Parathyroid adenoma (tissue), 2 donors: Measurements from ENCODE around the gene CNTNAP4.

Experiments
- H2AFZ ChIP-seq: fragments of 300-600 bp; sonication (generic); one replicate; pipeline ENCODE4 v1.7.0; 2017; ENCODE audit warnings: antibody characterized with exemption, mild to moderate bottlenecking
- H3K27ac ChIP-seq: fragments of 300-600 bp; sonication (generic); one replicate; pipeline ENCODE4 v1.7.0; 2017
- H3K27me3 ChIP-seq: fragments of 300-600 bp; sonication (generic); one replicate; pipeline ENCODE4 v1.7.0; 2017; ENCODE audit warnings: low read length; ENCODE audit not compliant: control insufficient read depth, insufficient read depth
- H3K36me3 ChIP-seq: fragments of 300-600 bp; sonication (generic); one replicate; pipeline ENCODE4 v1.7.0; 2017; ENCODE audit warnings: low read length; ENCODE audit not compliant: control insufficient read depth, insufficient read depth
- H3K4me1 ChIP-seq: fragments of 300-600 bp; sonication (generic); one replicate; pipeline ENCODE4 v1.7.0; 2017; ENCODE audit warnings: control low read depth
- H3K4me2 ChIP-seq: fragments of 300-600 bp; sonication (generic); one replicate; pipeline ENCODE4 v1.7.0; 2017; ENCODE audit warnings: low read length
- H3K4me3 ChIP-seq: fragments of 300-600 bp; sonication (generic); one replicate; pipeline ENCODE4 v1.7.0; 2017; ENCODE audit warnings: low read depth, low read length
- H3K79me2 ChIP-seq: fragments of 300-600 bp; sonication (generic); one replicate; pipeline ENCODE4 v1.7.0; 2017; ENCODE audit warnings: control low read depth
- H3K9ac ChIP-seq: fragments of 300-600 bp; sonication (generic); one replicate; pipeline ENCODE4 v1.7.0; 2017; ENCODE audit warnings: mild to moderate bottlenecking
- H3K9me3 ChIP-seq: fragments of 300-600 bp; sonication (generic); one replicate; pipeline ENCODE4 v1.7.0; 2017; ENCODE audit warnings: low read length; ENCODE audit not compliant: control insufficient read depth
- TF ChIP-seq, protein P1 (sequence below): fragments of 300-600 bp; sonication (generic); IDR thresholded peaks from one replicate; pipeline ENCODE4 v1.7.0; 2017; ENCODE audit warnings: antibody characterized with exemption, mild to moderate bottlenecking
- donor health status: primary hyperparathyroidism.

CNTNAP4 gene

DNA sequence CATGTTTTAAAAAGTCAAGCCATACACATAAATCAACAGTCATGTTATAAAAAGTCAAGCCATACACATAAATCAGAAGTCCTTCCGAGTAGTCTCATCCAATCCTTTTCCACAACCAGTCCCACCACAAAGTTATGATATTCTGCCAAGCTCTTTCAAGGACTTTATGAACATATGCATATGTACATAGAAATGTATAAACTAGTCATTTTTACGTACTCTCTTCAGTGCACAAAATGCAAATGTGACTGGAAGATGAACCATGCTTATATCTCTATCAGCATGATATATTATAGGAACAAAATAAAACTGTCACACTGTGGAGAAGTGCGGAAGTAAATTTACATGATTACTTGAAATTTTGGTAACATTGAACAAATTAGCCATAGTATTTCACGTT is 200.9 kb downstream of the CNTNAP4 start:
- H3K4me3 ChIP-seq, result no peak overlapping the region
- TF ChIP-seq, protein P1, sequence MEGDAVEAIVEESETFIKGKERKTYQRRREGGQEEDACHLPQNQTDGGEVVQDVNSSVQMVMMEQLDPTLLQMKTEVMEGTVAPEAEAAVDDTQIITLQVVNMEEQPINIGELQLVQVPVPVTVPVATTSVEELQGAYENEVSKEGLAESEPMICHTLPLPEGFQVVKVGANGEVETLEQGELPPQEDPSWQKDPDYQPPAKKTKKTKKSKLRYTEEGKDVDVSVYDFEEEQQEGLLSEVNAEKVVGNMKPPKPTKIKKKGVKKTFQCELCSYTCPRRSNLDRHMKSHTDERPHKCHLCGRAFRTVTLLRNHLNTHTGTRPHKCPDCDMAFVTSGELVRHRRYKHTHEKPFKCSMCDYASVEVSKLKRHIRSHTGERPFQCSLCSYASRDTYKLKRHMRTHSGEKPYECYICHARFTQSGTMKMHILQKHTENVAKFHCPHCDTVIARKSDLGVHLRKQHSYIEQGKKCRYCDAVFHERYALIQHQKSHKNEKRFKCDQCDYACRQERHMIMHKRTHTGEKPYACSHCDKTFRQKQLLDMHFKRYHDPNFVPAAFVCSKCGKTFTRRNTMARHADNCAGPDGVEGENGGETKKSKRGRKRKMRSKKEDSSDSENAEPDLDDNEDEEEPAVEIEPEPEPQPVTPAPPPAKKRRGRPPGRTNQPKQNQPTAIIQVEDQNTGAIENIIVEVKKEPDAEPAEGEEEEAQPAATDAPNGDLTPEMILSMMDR, result no peak

DNA sequence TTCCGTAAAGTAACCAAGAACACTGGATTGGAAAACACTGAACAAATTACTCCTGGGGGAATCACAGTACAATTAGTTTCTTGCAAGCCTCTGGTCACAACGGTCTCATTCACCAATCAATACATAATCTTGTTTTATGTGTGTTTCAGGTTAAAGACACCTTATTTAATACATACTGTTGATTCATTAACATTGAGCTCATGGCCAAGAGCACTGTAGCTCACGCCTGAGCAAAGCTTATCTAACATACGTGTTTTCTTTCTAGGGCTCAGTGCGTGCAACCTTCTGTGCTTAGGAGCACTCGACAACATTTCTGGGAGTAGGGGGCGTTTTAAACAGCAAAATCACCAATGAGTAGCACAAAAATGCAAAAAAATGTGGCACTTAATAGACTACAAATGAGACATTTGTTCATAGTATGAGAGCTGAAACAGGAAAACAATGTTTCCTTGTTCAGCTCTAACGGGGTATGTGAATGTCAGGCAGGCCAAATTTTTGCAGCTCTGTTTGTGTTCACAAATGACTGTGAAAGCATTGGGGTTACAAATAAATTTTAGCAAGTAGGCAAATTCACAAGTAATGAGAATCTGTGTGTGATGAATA is 206.2 kb downstream of the CNTNAP4 start:
- no peaks in the 10 kb centered on the region for H3K9me3 ChIP-seq
- TF ChIP-seq, protein P1, result no peak
- no peaks in the 10 kb centered on the region for H3K27me3 ChIP-seq
- no peaks in the 10 kb centered on the region for H3K4me1 ChIP-seq
- H3K27ac ChIP-seq, result no peak overlapping the region
- no peak overlapping the region for H3K9ac ChIP-seq
- no peaks in the 10 kb centered on the region for H3K36me3 ChIP-seq
- H3K4me3 ChIP-seq, result no peak overlapping the region
- H3K4me2 ChIP-seq, result no peak overlapping the region
- H2AFZ ChIP-seq, result no peak overlapping the region
- no peaks in the 10 kb centered on the region for H3K79me2 ChIP-seq

More for the DNA sequence above, 200.9 kb downstream of the CNTNAP4 start:
- Histone ChIP-seq H3K36me3 (no peaks in the 10 kb centered on the region), H3K9ac (no peak overlapping the region), H2AFZ (no peak overlapping the region), H3K27ac (no peak overlapping the region), H3K9me3 (no peaks in the 10 kb centered on the region), H3K79me2 (no peaks in the 10 kb centered on the region), H3K27me3 (no peaks in the 10 kb centered on the region), H3K4me2 (no peak overlapping the region), H3K4me1 (no peaks in the 10 kb centered on the region)

DNA sequence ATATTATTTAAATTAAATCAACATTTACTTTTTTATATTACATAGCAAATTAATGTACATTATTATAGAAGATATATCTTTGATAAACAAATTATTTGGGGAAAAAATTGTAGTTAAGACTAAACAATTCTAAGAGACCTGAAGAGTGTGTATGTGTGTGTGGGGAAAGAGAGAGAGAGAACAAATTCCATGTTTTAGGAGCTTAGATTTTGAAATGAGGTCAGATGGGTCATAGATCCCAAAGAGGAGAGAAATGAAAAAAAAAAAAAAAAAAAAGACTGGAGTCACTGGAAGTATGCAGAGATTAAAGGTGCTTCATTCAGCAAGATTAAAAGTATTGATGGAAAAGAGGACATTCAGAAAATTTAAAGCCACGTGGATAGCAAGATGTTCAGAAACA is 206.8 kb downstream of the CNTNAP4 start:
- Histone ChIP-seq H2AFZ (no peak overlapping the region), H3K36me3 (no peaks in the 10 kb centered on the region), H3K79me2 (no peaks in the 10 kb centered on the region), H3K9ac (no peak overlapping the region), H3K4me2 (no peak overlapping the region), H3K27me3 (no peaks in the 10 kb centered on the region), H3K9me3 (no peaks in the 10 kb centered on the region), H3K4me1 (no peaks in the 10 kb centered on the region), H3K27ac (no peak overlapping the region), H3K4me3 (no peak overlapping the region)
- TF ChIP-seq, protein P1, result no peak

DNA sequence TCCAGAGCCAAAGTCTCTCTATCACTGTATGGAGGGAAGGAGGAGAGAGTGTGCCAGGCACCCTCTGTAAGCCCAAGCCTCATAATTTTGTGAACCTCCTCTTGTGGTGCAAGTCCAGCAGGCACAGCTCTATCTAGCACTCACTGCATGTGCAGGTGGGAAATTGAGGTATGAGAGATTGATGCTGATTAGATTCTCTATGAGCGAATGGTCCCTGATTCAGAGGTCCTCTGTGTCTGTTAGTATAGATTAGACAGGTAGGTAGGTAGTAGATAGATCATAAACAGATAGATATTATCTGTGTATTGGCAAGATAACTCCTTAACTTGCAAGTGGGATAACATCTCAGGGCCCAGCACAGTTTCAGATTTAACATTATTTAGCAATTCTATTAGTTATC is 209.5 kb downstream of the CNTNAP4 start:
- Histone ChIP-seq H3K9ac (no peak overlapping the region), H3K4me3 (no peak overlapping the region), H3K27me3 (no peaks in the 10 kb centered on the region), H3K4me2 (no peak overlapping the region), H3K9me3 (no peaks in the 10 kb centered on the region), H3K79me2 (no peaks in the 10 kb centered on the region), H3K4me1 (no peaks in the 10 kb centered on the region), H2AFZ (no peak overlapping the region), H3K27ac (no peak overlapping the region), H3K36me3 (no peaks in the 10 kb centered on the region)
- TF ChIP-seq, protein P1, result no peak

DNA sequence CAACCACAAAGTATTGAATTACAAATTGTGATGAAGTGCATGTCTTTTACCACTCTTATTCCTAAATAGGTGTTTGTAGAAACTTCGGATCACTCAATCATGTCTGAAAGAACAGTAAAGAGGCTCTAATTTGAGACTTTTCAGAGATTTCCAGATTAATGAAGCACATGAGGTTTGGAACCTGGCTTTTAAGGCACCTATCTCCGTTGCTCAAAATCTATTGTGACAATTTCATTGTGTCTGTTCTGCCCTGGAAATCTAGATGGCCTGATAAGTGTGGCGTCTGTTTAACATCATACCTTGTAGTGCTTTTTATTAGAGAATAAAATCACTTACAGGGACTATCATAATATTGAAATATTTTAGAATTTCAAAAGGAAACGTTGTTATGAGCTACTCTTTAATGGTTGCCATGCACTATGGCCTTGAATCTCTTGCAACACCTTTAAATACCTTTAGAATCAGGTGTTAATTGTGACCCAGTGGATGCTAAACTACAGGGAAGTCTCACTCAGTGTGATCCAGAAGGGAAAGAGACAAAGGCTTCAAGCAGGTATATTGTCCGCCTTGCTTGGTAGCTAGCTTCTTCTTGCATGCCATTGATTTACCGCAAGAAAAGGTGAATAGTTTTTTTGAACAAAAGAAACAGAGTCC is 210.3 kb downstream of the CNTNAP4 start:
- H2AFZ ChIP-seq, result no peak overlapping the region
- no peaks in the 10 kb centered on the region for H3K4me1 ChIP-seq
- H3K27me3 ChIP-seq, result no peaks in the 10 kb centered on the region
- H3K4me3 ChIP-seq, result no peak overlapping the region
- no peak overlapping the region for H3K9ac ChIP-seq
- no peak overlapping the region for H3K4me2 ChIP-seq
- no peaks in the 10 kb centered on the region for H3K9me3 ChIP-seq
- TF ChIP-seq, protein P1, result no peak
- no peak overlapping the region for H3K27ac ChIP-seq
- H3K79me2 ChIP-seq, result no peaks in the 10 kb centered on the region
- H3K36me3 ChIP-seq, result no peaks in the 10 kb centered on the region
